ENCODE measurements around the gene DYRK2. TPM values are rescaled to one million over a fixed set of nuclear protein-coding genes. Genes with fewer than 3 reads are reported as not detected.

The DYRK2 gene
- total RNA-seq, 1 donor from 2014 or later, result 50.7 TPM

DNA sequence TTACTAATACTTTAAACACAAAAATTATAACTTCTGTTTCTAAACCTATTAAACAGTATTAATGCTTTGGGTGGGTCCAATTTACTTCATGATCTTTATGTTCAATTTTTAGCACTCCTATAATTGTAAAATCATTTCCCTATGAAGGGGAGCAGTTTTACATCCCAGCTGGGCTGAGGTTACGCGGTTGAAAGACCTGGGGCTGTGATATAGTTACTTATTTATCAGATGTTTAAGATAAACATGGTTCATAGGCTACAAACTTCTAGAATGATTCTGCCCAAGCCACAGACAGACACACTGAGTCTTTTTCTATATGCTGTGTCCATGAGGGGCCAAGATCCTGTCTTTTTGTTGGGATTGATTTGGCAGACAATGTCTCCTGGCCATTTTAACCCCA, 44.4 kb downstream of the DYRK2 start:
- no peak overlapping the region for H3K27ac Mint-ChIP-seq (ENCODE audit: unreplicated experiment)
- H3K4me3 Mint-ChIP-seq (ENCODE audit: unreplicated experiment), result no peak overlapping the region
- Histone ChIP-seq H3K4me1 (ENCODE audit: insufficient read depth, low read length) (peaks cover 5% of the 10 kb centered on the region), H3K9me3 (ENCODE audit: insufficient read depth, low read depth, low read length) (no peaks in the 10 kb centered on the region), H3K27ac (ENCODE audit: low read depth, low read length) (no peak overlapping the region), H2AFZ (ENCODE audit: low read depth, low read length) (no peak overlapping the region), H3K4me3 (ENCODE audit: insufficient read depth, low read depth, low read length) (no peak overlapping the region), H3K4me2 (ENCODE audit: low read length) (no peak overlapping the region), H3K9ac (ENCODE audit: low read length) (no peak overlapping the region), H4K20me1 (ENCODE audit: insufficient read depth, low read length) (no peaks in the 10 kb centered on the region), H3K27me3 (ENCODE audit: insufficient read depth, low read length) (no peaks in the 10 kb centered on the region), H3K36me3 (ENCODE audit: insufficient read depth, low read length) (no peaks in the 10 kb centered on the region), H3K79me2 (ENCODE audit: insufficient read depth, low read length) (no peaks in the 10 kb centered on the region)
- no peaks in the 10 kb centered on the region for H3K9me3 Mint-ChIP-seq (ENCODE audit: unreplicated experiment)
- TF ChIP-seq EZH2 (IDR thresholded peaks at IDR 0.05; ENCODE audit: insufficient read depth, low read length), result no peak
- TF ChIP-seq, protein P1, sequence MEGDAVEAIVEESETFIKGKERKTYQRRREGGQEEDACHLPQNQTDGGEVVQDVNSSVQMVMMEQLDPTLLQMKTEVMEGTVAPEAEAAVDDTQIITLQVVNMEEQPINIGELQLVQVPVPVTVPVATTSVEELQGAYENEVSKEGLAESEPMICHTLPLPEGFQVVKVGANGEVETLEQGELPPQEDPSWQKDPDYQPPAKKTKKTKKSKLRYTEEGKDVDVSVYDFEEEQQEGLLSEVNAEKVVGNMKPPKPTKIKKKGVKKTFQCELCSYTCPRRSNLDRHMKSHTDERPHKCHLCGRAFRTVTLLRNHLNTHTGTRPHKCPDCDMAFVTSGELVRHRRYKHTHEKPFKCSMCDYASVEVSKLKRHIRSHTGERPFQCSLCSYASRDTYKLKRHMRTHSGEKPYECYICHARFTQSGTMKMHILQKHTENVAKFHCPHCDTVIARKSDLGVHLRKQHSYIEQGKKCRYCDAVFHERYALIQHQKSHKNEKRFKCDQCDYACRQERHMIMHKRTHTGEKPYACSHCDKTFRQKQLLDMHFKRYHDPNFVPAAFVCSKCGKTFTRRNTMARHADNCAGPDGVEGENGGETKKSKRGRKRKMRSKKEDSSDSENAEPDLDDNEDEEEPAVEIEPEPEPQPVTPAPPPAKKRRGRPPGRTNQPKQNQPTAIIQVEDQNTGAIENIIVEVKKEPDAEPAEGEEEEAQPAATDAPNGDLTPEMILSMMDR (IDR thresholded peaks at IDR 0.05; ENCODE audit: insufficient read depth, low read depth, low read length), result no peak
- DNase-seq (ENCODE audit: low read depth) (no peak), FAIRE-seq (no peak)
- H3K36me3 Mint-ChIP-seq (ENCODE audit: low read depth, unreplicated experiment), result no peaks in the 10 kb centered on the region
- H3K27me3 Mint-ChIP-seq (ENCODE audit: low read depth, unreplicated experiment), result no peaks in the 10 kb centered on the region
- peaks cover 4% of the 10 kb centered on the region for H3K4me1 Mint-ChIP-seq (ENCODE audit: low read depth, unreplicated experiment)

DNA sequence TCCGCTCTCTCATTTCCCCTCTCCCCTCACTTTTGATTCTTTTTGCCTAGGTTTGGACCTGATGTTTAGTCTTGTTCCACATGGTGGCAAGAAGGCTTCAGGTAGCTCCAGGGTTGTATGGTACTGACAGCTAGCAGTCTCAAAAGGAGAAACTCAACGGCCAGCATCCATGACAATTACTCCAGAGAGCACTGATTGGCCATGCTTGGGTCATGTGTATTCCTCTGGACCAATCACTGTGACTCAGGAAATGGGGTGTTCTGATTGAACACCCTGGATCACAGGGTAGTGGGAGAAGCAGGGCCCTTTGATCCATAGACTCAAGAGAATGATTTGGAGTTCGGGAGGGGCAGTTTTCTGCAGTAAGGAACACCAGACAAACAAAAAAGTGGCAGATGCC, 45.3 kb downstream of the DYRK2 start:
- H3K9me3 Mint-ChIP-seq (ENCODE audit: unreplicated experiment), result no peaks in the 10 kb centered on the region
- TF ChIP-seq, protein P1 (IDR thresholded peaks at IDR 0.05; ENCODE audit: insufficient read depth, low read depth, low read length), result no peak
- TF ChIP-seq EZH2 (IDR thresholded peaks at IDR 0.05; ENCODE audit: insufficient read depth, low read length), result no peak
- Histone ChIP-seq H3K79me2 (ENCODE audit: insufficient read depth, low read length) (no peaks in the 10 kb centered on the region), H3K9me3 (ENCODE audit: insufficient read depth, low read depth, low read length) (no peaks in the 10 kb centered on the region), H3K36me3 (ENCODE audit: insufficient read depth, low read length) (no peaks in the 10 kb centered on the region), H3K4me1 (ENCODE audit: insufficient read depth, low read length) (peaks cover 13% of the 10 kb centered on the region), H3K4me3 (ENCODE audit: insufficient read depth, low read depth, low read length) (no peak overlapping the region), H3K27me3 (ENCODE audit: insufficient read depth, low read length) (no peaks in the 10 kb centered on the region), H3K9ac (ENCODE audit: low read length) (no peak overlapping the region), H2AFZ (ENCODE audit: low read depth, low read length) (no peak overlapping the region), H3K27ac (ENCODE audit: low read depth, low read length) (no peak overlapping the region), H4K20me1 (ENCODE audit: insufficient read depth, low read length) (no peaks in the 10 kb centered on the region), H3K4me2 (ENCODE audit: low read length) (no peak overlapping the region)
- DNase-seq (ENCODE audit: low read depth) (no peak), FAIRE-seq (no peak)
- no peak overlapping the region for H3K27ac Mint-ChIP-seq (ENCODE audit: unreplicated experiment)
- peaks cover 12% of the 10 kb centered on the region for H3K4me1 Mint-ChIP-seq (ENCODE audit: low read depth, unreplicated experiment)
- no peak overlapping the region for H3K4me3 Mint-ChIP-seq (ENCODE audit: unreplicated experiment)
- H3K36me3 Mint-ChIP-seq (ENCODE audit: low read depth, unreplicated experiment), result no peaks in the 10 kb centered on the region
- no peaks in the 10 kb centered on the region for H3K27me3 Mint-ChIP-seq (ENCODE audit: low read depth, unreplicated experiment)

DNA sequence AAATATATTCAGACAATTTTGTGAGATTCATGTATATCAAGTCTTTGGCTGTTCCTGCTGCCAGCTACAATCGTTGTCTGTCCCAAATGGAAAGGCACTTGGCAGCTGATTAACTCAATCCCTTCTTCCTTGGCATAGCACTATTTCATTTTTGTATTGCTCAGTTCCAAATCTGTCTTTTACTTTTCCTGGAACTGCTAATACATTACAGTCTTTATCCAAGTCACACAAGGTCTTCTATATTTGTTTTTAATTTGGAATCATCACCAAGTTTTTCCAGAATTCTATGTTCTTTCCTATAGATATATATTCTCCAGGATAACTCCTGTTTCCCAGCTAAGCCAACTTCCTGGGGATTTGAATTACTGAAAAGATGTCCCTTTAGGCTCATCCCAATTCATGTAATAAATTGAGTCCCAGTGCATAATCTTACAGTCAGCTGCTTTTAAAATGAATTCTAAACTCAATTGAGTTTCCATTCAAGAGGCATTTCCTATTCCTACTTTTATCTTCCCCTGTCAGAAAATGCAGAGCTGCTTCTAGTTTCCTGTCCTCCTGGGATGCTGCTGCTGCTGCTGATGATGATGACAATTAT, 45.9 kb downstream of the DYRK2 start:
- FAIRE-seq (no peak), DNase-seq (ENCODE audit: low read depth) (no peak)
- Histone ChIP-seq H3K36me3 (ENCODE audit: insufficient read depth, low read length) (no peaks in the 10 kb centered on the region), H3K4me2 (ENCODE audit: low read length) (no peak overlapping the region), H3K27me3 (ENCODE audit: insufficient read depth, low read length) (no peaks in the 10 kb centered on the region), H3K9me3 (ENCODE audit: insufficient read depth, low read depth, low read length) (no peaks in the 10 kb centered on the region), H3K9ac (ENCODE audit: low read length) (no peak overlapping the region), H2AFZ (ENCODE audit: low read depth, low read length) (no peak overlapping the region), H3K79me2 (ENCODE audit: insufficient read depth, low read length) (no peaks in the 10 kb centered on the region), H3K27ac (ENCODE audit: low read depth, low read length) (no peak overlapping the region), H3K4me1 (ENCODE audit: insufficient read depth, low read length) (peaks cover 13% of the 10 kb centered on the region), H4K20me1 (ENCODE audit: insufficient read depth, low read length) (no peaks in the 10 kb centered on the region), H3K4me3 (ENCODE audit: insufficient read depth, low read depth, low read length) (no peak overlapping the region)
- no peak overlapping the region for H3K4me3 Mint-ChIP-seq (ENCODE audit: unreplicated experiment)
- no peaks in the 10 kb centered on the region for H3K36me3 Mint-ChIP-seq (ENCODE audit: low read depth, unreplicated experiment)
- no peaks in the 10 kb centered on the region for H3K9me3 Mint-ChIP-seq (ENCODE audit: unreplicated experiment)
- H3K27me3 Mint-ChIP-seq (ENCODE audit: low read depth, unreplicated experiment), result no peaks in the 10 kb centered on the region
- no peak for TF ChIP-seq EZH2 (IDR thresholded peaks at IDR 0.05; ENCODE audit: insufficient read depth, low read length)
- TF ChIP-seq, protein P1 (IDR thresholded peaks at IDR 0.05; ENCODE audit: insufficient read depth, low read depth, low read length), result no peak
- H3K27ac Mint-ChIP-seq (ENCODE audit: unreplicated experiment), result no peak overlapping the region
- peaks cover 13% of the 10 kb centered on the region for H3K4me1 Mint-ChIP-seq (ENCODE audit: low read depth, unreplicated experiment)
